HS-27A (cell line): ENCODE results near the gene MON2.
"Not testable (repeated sequence)": the region's sequence is repeated elsewhere in the genome, so short reads cannot be mapped to it uniquely, and the experiment has no call there.

Experiments
- DNase-seq: peaks from one replicate; pipeline ENCODE4 v3.0.0-alpha.2; 2012; ENCODE audit warnings: low read depth, missing footprints

The MON2 gene

DNA sequence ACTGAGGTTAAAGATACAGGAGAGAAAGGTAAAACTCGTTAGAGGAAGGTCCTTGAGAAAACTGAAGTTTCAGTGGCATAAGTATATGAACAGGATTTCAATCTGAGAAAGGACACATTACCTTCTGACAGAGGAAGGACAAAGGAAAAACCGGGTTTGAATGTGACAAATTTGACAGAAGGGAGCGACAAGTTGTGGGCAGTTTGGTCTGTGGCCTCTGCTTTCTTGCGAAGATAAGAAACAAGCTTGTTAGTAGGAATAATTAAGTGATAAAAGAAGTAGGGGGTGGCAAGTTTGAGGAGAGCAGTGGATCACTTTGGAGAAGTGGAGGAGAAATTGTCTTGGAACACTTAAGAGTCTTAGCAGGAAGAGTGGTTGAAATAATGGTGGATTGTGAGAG, 5.1 kb downstream of the MON2 start:
- DNase-seq = no peak

DNA sequence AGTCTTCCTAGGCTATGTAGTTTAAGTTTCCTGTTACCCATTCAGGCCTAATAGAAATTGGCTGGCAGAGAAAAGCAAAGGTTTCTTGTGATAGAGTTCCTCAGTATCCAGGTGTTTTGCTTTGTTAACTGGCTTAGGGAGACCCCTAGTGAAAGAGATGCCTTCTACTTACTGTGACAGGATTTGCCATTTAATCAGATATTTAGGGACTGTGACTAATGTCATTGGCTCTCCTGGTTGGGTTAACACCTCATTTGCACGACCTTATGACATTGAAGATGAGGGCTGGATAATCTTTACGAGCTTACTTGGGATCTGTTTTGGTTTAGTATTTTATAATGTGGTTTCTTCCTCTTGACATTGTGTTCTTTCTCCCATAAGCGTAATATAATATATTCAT, 5.8 kb downstream of the MON2 start:
- no peak for DNase-seq

DNA sequence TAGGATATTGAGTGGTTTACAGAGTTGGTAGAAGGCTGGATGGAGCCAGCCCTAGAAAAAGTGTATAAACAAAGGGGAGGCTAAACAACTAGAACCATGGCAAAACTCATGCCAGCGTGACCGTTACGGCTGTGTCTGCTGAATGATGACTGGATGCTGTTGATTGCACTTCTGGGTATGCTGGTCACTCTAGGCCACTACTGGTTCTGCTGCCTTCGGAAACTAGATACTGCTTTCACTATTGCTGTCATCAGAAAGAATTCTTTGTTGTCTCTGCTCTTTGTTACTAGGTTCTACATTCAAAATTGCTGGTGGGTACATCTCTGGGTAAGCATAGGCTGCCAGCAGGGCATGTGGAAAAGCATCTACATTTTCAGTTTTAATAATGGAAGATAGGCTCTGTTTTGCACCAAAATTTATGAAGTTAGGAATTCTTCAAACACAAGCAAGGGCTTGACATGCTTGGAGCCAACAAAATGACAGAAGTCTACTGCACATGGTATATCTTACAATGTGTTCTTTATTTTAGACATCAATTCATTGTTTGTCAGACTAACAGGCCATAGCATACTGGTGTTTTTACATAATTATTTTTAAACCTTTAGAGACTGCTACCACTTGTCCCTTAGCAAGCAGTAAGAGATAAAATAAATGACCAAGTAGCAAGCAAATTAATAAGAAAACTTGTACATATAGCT, 15.4 kb downstream of the MON2 start:
- no peak for DNase-seq

DNA sequence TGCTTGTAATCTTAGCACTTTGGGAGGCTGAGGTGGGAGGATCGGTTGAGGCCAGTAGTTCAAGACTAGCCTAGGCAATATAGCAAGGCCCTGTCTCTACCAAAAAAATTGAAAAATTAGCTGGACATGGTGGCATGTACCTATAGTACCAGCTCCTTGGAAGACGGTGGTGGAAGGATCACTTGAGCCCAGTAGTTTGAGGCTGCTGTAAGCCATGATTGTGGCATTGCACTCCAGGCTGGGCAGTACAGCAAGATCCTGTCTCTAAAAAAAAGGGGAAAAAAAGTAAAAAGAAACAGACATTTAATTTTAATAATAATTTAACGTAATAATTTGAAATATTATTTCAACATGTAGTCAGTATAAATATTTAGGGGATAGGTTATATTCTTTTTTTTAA, 16.1 kb downstream of the MON2 start:
- DNase-seq = no peak

DNA sequence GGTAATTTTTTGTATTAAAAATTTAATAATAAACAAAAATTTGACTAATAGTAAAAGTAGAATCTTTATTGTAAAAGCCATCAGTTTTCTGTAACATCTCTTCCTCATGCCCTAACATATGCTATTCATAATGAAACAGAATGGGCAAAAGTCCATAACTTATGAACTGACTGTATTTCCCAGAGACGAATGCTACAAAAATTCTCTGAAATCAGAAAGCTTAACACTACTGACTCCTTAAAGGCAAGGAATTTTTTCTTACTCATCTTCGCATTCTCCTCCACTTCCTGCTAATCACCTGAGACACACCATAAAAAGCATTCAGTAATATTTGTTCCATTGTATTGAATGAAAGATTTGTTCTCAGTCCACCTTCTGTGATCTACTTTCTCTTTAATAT, 17.6 kb downstream of the MON2 start:
- DNase-seq = no peak

DNA sequence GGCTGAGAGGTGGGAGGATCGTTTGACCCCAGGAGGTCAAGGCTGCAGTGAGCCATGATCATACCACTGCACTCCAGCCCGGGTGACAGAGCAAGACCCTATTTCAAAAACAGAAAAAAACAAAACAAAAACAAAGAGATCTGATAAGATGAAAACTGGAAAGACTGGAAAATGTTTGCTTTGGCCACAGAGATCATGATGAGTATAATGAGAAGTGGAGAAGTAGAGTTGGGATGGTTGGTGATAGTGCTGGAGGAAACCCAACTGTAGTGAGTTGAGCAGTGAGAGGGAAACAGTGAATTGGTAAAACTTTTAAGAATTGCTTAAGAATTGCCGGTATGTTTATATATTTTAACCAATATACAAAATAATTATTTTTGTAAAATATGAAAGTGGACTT, 39.2 kb downstream of the MON2 start:
- no peak for DNase-seq

DNA sequence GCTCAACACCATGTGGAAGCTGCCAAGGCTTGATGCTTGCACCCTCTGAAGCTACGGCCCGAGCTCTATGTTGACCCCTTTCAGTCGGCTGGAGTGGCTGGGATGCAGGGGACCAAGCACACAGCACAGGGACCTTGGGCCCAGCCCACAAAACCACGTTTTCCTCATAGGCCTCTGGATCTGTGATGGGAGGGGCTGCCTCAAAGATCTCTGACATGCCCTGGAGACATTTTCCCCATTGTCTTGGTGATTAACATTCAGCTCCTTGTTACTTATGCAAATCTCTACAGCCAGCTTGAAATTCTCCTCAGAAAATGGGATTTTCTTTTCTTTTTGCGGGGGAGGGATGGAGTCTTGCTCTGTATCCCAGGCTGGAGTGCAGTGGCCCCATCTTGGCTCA, 46.3 kb downstream of the MON2 start:
- no peak for DNase-seq

DNA sequence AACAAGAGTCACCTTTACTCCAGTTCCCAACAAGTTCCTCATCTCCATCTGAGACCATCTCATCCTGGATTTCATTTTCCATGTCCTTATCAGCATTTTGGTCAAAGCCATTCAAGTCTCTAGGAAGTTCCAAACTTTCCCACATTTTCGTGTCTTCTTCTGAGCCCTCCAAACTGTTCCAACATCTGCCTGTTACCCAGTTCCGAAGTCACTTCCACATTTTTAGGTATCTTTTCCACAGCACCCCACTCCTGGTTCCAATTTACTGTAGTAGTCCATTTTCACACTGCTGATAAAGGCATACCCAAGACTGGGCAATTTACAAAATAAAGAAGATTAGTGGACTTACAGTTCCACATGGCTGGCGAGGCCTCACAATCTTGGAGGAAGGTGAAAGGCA, 47.5 kb downstream of the MON2 start:
- not testable (repeated sequence) for DNase-seq

DNA sequence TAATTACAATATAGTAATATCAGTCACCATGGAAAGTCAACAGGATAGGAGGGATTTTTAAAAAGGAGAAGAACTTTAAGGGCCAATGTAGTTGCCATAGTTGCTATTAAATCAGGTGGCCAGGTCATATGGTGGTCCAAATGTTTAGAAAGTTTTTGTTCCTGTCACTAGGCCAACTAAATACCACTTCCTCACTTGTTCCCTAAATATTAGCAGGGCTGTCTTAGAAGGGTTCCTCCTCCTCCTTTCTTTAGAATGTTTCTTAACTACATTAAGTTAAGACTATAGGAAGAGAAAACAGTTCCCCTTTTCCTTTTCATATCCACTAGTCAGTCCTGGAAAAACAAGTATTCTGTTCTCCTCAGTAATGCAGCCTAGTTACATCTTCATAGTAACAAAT, 50.3 kb downstream of the MON2 start:
- DNase-seq = no peak

DNA sequence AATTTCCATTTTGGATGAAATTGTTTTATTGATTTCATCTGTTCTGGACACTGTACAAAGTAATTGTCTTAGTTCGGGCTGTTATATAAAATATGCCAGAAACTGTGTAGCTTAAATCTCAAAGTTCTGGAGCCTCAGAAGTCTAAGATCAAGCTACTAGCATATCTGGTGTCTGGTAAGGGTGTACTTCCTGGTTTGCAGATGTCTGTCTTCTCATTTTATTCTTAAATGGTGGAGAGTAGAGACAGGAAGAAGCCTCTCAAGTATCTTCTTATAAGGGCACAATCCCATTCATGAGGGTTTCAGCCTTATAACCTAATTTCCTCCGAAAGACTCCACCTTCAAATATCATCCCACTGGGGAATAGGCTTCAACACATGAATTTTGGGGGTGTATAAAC, 51.3 kb downstream of the MON2 start:
- DNase-seq = no peak

DNA sequence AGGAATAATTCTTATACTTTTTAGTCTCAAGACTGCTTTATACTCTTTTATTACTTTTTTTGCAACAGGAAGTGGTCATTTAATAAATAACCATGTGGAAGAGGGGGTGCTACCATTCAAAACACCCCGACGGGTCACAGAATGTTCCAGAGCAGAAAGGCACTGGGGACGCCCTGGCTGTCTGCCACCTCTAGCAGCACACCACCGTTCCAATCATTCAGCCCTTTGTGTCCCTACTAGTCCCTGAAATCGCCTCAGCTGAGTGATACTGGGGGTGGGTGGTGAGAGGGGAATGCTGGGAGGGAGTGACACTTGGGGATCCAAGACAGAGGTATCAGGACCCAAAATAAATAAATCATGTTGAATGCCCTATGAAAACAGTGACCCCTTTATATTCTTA, 52.4 kb downstream of the MON2 start:
- no peak for DNase-seq

DNA sequence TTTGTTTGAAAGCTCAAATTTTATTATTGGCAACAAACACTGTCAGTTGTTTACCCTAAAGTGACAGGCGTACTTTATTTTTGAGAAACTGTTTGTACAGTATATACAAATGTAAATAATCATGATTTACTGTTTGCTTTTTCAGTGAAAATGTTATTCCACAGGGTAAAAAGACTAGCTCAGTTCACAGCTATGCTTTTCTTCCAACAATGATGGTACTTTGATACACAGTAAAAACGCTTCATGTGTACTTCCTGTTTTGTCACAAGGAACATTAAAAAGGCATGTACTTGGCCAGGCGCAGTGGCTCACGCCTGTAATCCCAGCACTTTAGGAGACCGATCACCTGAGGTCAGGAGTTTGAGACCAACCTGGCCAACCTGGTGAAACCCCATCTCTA, 53.7 kb downstream of the MON2 start:
- no peak for DNase-seq

DNA sequence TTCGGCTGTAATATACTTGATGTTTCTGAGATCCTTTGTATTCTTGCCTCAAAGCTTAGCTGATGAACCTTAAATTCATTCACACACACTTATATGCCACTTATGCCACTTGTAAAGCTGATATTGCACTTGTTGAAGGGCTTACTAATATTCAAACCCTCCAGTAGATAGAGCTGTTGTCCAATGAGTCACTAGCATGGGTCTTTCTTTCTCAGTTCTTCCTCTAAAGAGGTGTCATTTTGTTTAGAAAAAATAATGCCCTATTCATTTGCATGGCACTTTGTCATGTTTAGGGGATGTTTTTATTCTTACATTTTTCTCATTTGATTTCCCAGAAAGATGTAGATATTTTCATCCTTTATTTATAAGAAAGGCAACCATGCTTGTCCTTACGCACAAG, 56.4 kb downstream of the MON2 start:
- no peak for DNase-seq

DNA sequence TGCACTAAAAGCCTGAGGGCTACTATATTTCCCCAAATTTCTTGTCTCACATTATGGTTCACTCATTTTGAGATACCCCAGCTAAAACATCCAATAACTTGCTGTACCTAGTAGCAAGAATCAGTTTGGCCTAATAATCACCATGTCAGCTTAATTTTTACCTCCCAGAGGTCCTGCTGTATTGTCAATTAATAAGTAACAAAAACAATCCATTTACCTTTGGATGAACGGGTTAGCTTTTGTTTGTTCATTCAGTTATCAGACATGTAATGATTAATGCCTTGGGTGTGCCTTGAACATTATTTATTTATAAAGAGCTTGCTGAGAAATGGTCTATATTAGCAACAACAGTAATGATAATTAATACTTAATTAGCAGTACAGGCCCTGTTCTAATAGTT, 57.0 kb downstream of the MON2 start:
- no peak for DNase-seq

DNA sequence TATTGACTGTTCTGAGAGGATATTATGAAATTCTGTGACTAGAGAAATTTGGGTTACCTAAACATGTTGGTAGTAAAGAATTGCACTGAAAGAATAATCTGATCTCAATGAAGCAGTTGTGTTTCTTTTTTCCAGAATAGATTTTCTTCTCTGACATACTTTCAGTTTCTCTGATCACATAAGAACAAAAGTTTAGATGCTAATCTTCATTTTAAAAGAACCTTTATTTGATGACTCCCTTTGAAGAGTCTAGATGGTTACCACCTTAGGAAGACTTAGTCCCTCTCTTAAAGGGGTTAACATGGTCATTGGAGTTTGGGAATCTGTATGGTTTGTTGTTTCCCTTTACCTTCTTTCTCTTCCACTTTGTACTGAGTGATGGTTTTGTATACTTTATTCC, 58.6 kb downstream of the MON2 start:
- DNase-seq = no peak

DNA sequence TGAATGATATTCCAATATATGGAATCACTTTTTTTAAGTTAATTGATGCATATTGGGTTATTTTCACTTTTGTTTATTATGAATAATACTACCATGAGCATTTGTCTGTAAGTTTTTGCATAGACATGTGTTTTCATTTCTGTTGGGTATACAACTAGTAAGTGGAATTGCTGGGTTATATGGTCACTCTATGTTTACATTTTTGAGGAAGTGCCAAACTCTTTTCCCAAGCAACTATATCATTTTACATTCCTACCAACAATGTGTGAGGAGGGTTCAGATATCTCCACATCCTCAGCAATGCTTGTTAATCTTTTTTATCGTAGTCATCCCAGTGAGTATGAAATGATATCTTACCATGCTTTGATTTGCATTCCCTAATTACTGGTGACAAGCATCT, 64.0 kb downstream of the MON2 start:
- DNase-seq = peak; percentile 19

DNA sequence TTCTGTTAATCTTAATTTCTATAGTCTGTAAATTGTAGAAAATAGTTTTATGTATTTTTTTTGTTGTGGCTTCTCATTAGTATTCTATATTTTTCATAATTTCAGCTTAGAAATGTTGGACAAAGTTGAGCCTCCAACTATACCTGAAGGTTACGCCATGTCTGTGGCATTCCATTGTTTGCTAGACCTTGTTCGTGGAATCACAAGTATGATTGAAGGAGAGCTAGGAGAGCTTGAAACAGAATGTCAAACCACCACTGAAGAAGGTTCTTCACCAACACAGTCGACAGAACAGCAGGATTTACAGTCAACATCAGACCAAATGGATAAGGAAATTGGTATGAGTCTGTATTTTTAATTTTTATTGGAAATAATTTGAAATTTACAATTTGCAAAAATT, 65.7 kb downstream of the MON2 start:
- DNase-seq = no peak

DNA sequence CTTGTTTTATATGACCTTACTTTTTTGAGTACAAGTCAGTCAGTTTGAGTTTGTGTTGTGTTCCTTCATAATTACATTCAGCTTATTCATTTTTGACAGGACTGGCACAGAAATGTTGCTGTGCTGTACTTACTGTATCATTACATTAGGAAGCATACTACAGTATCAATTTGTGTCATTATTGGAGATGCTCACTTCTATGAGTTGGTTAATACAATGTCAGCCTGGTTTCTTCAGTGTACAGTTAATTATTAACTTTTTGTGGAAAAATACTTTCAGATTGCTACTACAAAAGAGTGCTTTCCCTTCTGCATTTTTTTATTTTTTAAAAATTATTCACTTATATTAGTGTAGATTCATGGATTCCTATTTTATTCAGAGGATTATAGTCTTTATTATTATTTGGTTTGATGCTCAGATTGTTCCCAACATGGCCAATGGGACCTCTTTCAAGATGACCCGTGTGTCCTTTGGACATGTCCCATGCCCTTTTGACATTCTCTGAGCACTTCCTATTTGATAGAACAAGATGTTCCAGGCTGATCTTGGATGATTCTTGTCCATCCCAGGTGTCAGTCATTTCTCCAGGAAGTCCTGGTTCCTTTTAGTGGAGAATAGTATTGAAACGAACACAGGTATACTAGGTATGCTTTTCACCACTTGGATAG, 66.6 kb downstream of the MON2 start:
- no peak for DNase-seq

DNA sequence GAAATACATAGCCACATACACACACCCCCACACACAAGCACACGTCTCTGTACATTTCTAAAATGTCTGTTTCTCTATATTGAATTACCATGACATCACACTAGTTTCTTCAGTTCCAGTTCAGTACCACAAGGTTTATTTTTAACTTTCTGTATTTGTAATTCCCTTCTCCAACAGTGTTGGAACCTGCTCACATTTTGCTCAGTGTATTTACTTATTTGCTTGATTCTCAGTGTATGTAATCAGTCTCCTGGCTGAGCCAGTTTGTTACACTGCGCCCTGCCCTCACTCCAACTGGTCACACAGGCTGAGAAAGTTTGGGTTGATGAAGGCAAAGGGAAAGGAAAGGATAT, 67.1 kb downstream of the MON2 start:
- no peak for DNase-seq

DNA sequence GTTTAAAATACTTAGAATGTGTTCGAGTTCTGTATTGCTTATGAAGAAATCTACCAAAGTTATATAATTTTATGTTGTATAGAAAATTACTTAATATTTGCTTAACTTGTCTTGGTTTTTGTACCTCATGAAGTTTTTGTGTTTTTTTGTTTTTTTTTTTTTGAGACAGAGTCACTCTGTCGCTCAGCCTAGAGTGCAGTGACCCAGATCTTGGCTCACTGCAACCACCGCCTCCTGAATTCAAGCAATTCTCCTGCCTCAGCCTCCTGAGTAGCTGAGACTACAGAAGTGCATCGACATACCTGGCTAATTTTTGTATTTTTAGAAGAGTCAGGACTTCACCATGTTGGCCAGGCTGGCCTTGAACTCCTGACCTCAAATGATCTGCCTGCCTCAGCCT, 69.9 kb downstream of the MON2 start:
- DNase-seq = no peak

DNA sequence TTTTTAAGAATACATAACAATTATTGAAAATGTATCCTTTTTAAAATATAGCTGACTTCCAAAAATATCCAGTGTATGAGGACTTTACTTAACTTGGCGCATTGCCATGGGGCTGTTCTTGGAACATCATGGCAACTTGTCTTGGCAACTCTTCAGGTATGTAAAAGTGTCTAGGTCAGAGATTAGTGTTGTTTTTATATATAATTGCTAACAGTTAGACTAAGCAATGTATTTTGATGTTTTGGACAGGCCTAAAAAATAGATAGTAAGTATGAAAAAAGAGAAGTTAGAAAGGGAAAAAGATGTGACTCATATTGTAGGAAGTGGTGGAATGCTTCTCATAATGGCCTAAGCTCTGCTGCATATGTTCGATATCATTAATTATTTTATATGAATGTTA, 70.9 kb downstream of the MON2 start:
- peak; percentile 66 for DNase-seq

DNA sequence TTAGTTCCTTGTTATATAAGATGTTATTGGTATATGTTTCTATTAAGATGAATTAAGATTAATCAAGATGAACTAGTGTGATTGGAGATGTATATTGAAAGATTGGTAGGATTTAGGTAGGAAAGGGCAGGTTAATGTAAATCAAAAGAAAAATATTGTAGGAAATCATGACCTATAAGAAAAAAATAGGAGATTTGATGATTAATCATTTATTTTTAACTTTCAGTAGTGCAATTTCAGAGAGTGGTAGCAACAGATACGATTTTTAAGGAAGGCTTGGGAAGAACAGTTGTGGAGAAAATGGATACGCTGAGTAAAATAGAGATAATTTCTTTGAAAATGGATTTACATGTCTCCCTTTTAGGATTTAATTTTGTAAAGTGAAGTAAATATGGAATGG, 73.7 kb downstream of the MON2 start:
- DNase-seq = no peak

DNA sequence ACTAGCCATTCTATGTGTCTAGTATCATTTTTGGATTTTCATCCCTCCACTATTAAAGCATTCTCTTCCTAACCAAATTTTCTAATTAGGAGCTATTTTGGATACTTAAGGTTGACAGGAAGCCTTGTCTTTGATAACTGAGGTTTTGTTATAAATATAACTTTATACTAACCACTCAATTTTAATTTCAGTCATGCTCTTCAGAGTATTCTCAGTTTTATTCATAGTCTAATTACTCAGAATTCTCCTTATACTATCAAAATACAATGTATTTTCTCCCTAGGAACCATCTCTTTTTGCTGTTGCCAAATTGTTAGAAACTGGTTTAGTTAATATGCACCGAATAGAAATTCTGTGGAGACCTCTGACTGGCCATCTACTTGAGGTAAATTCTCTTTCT, 76.2 kb downstream of the MON2 start:
- no peak for DNase-seq

DNA sequence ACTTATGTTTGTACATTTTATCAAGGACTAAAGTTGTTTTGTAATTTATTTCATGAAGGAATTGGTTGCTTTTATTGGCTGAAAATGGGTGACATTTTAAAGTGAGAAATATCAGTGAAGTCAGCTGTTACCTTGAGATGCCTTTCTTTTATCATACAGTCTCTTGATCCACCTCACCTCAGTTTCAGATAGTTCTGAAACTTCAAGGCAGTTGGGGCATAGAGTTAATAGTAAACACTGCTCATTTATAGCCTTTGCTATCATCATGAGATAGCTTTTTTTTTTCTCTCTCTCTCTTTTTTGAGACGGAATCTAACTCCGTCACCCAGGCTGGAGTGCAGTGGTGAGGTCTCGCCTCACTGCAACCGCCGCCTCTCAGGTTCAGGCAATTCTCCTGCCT, 76.7 kb downstream of the MON2 start:
- DNase-seq = no peak
